HepG2 (cell line): ENCODE measurements around the gene ARHGAP23. TPM values are rescaled to one million over a fixed set of nuclear protein-coding genes. Genes with fewer than 3 reads are reported as not detected.

Experiments used
- ATAC-seq: fragments of 200-7000 bp; cut with Tn5 transposase; 3 replicates; pipeline ENCODE4 v1.9.1; 2020; ENCODE audit warnings: mild to moderate bottlenecking, moderate library complexity
- BruUV-seq: library from RNA; stranded (reverse); fragments of 400-500 nt; replicated peaks from 2 replicates; lab custom pipeline; 2021; lab: Mats Ljungman, UMichigan
- CTCF ChIA-PET: fragments of 300-600 bp; formaldehyde crosslinking; extraction: SDS; loops from one replicate; lab custom pipeline; 2021; ENCODE audit warnings: low total read pairs, inconsistent platforms, low intra/inter-chr PET ratio; lab: Yijun Ruan, JAX
- POLR2A ChIA-PET: fragments of 350-600 bp; sonication (Branson Sonifier 250); formaldehyde crosslinking; loops from one replicate; lab custom pipeline; 2020; ENCODE audit warnings: antibody characterized with exemption, inconsistent platforms; lab: Yijun Ruan, JAX
- DNase-seq: peaks from one replicate; pipeline ENCODE4 v3.0.0-alpha.2; 2015; ENCODE audit warnings: low spot score
- FAIRE-seq: peaks from 3 replicates; lab custom pipeline; 2011; peaks lifted over from hg19 to GRCh38; lab: Jason Lieb, UNC
- H2AFZ ChIP-seq: one replicate; pipeline ENCODE4 v1.6.1; 2011; ENCODE audit warnings: low read length, inconsistent platforms
- H3K27ac ChIP-seq: fragments of 300-600 bp; 3 replicates; pipeline ENCODE4 v1.8.0; 2011; ENCODE audit warnings: mixed run types, mild to moderate bottlenecking, mixed read lengths, low read length, inconsistent platforms; ENCODE audit not compliant: insufficient read depth; ENCODE audit errors: extremely low read length
- H3K27me3 ChIP-seq, 2 experiments: fragments of 200-600 bp in 1 of 2; 2 replicates in 1 of 2; 3 replicates in 1 of 2; pipeline versions ENCODE4 v1.6.0 to v1.8.0; 2011; ENCODE audit warnings: low read length in 2 of 2, mild to moderate bottlenecking in 2 of 2, moderate library complexity in 2 of 2, inconsistent platforms in 1 of 2; ENCODE audit not compliant: insufficient read depth in 2 of 2, control insufficient read depth in 1 of 2
- H3K36me3 ChIP-seq, 2 experiments: fragments of 200-600 bp in 1 of 2; replicated peaks in 1 of 2; 2 replicates in 1 of 2; 3 replicates in 1 of 2; pipeline versions ENCODE4 v1.5.1 to v1.8.0; 2011; ENCODE audit warnings: low read length in 2 of 2, inconsistent platforms in 1 of 2; ENCODE audit not compliant: insufficient read depth in 2 of 2, control insufficient read depth in 1 of 2
- H3K4me1 ChIP-seq: 2 replicates; pipeline ENCODE4 v1.5.1; 2012; ENCODE audit warnings: low read length, inconsistent platforms; ENCODE audit not compliant: insufficient read depth
- H3K4me2 ChIP-seq: 2 replicates; pipeline ENCODE4 v1.6.0; 2011; ENCODE audit warnings: low read depth, low read length, inconsistent platforms
- H3K4me3 ChIP-seq, 3 experiments: fragments of 200-600 bp in 1 of 3; sonication (generic), shearing (Covaris generic) in 1 of 3; replicated peaks in 1 of 3; 2 replicates each; pipeline ENCODE4 v1.5.1; 2011 to 2016; ENCODE audit warnings: low read length in 3 of 3, inconsistent platforms in 2 of 3, low read depth in 2 of 3, mild to moderate bottlenecking in 2 of 3, control low read depth in 1 of 3, mixed read lengths in 1 of 3; ENCODE audit not compliant: insufficient read depth in 1 of 3
- H3K79me2 ChIP-seq: one replicate; pipeline ENCODE4 v1.6.1; 2011; ENCODE audit warnings: low read length, inconsistent platforms; ENCODE audit not compliant: insufficient read depth
- H3K9ac ChIP-seq: 2 replicates; pipeline ENCODE4 v1.6.0; 2011; ENCODE audit warnings: mild to moderate bottlenecking, low read depth, low read length, inconsistent platforms; ENCODE audit not compliant: insufficient read depth
- H3K9me3 ChIP-seq: 2 replicates; pipeline ENCODE4 v1.5.1; 2012; ENCODE audit warnings: mild to moderate bottlenecking, low read length
- H4K20me1 ChIP-seq: 2 replicates; pipeline ENCODE4 v1.6.0; 2011; ENCODE audit warnings: inconsistent platforms, mild to moderate bottlenecking, low read length, moderate library complexity; ENCODE audit not compliant: insufficient read depth
- CREB3 ChIP-seq: sonication (generic); formaldehyde crosslinking; IDR thresholded peaks from 2 replicates; pipeline ENCODE4 v1.5.0; 2020; ENCODE audit warnings: missing genetic modification reagents
- IRF2 ChIP-seq: IDR thresholded peaks from 2 replicates; pipeline ENCODE4 v1.6.1; 2018; ENCODE audit warnings: missing genetic modification reagents, missing compliant biosample characterization
- MEIS2 ChIP-seq: sonication (generic); formaldehyde crosslinking; IDR thresholded peaks from 2 replicates; pipeline ENCODE4 v1.9.0; 2021; ENCODE audit warnings: mild to moderate bottlenecking, missing genetic modification reagents
- PRDM10 ChIP-seq: sonication (generic); formaldehyde crosslinking; IDR thresholded peaks from 2 replicates; pipeline ENCODE4 v1.4.0; 2020; ENCODE audit warnings: low read depth, missing genetic modification reagents
- SETDB1 ChIP-seq: sonication (generic); formaldehyde crosslinking; IDR thresholded peaks from 2 replicates; pipeline ENCODE4 v1.5.1; 2020; ENCODE audit warnings: missing genetic modification reagents, mild to moderate bottlenecking, borderline replicate concordance
- SIX1 ChIP-seq: sonication (generic); formaldehyde crosslinking; IDR thresholded peaks from 2 replicates; pipeline ENCODE4 v1.4.0; 2020; ENCODE audit warnings: missing genetic modification reagents, borderline replicate concordance
- U2AF2 ChIP-seq: fragments of 200-400 bp; formaldehyde crosslinking; IDR thresholded peaks from 2 replicates; pipeline ENCODE4 v1.6.1; 2017; ENCODE audit warnings: low read depth, mild to moderate bottlenecking, low read length
- ZFY ChIP-seq: sonication (generic); formaldehyde crosslinking; IDR thresholded peaks from 2 replicates; pipeline ENCODE4 v1.4.0; 2020; ENCODE audit warnings: missing genetic modification reagents
- ZNF281 ChIP-seq: sonication (generic); formaldehyde crosslinking; IDR thresholded peaks from 2 replicates; pipeline ENCODE4 v1.4.0; 2020; ENCODE audit warnings: missing genetic modification reagents, borderline replicate concordance
- ZNF570 ChIP-seq: sonication (generic); formaldehyde crosslinking; IDR thresholded peaks from 2 replicates; pipeline ENCODE4 v1.4.0; 2020; ENCODE audit warnings: mild to moderate bottlenecking, missing genetic modification reagents, borderline replicate concordance
- WGBS: methylation state at CpG from one replicate; pipeline ENCODE4 v1.1.6; 2017; ENCODE audit warnings: low lambda C conversion rate; 5-methylcytosine and 5-hydroxymethylcytosine counted together
- in situ Hi-C: cut with HindIII; loops from 2 replicates; pipeline ENCODE4 v1.10.0; 2017; ENCODE audit warnings: low pct_unique_long_range_greater_than_20kb; ENCODE audit not compliant: extremely low pct_ligation_motif_present
- intact Hi-C: fragments of 100-400 bp; cut with micrococcal nuclease; formaldehyde crosslinking; loops from one replicate; pipeline ENCODE4 v1.10.0; 2022; ENCODE audit not compliant: unreplicated experiment
- polyA plus RNA-seq, 8 experiments: library from polyadenylated mRNA; depleted of rRNA in 3 of 8; stranded (reverse) in 7 of 8; unstranded in 1 of 8; fragments of >200 nt; fragmentation: Illumina TruSeq in 4 of 8; extraction: Trizol in 4 of 8; gene quantifications; 2 replicates each; pipeline versions ENCODE4 v1.2.1 to v1.2.3, GENCODE V29; 2011 to 2016; ENCODE audit warnings: low read depth in 4 of 8, missing spikeins in 1 of 8, mixed read lengths in 1 of 8; ENCODE audit not compliant: insufficient read depth in 1 of 8
- total RNA-seq, 5 experiments: library from RNA; depleted of rRNA; stranded (reverse); fragments of >200 nt; fragmentation: Illumina TruSeq; extraction: Trizol; gene quantifications; 2 replicates each; pipeline ENCODE4 v1.2.3, GENCODE V29; 2016; ENCODE audit warnings: low read depth in 1 of 5

The ARHGAP23 gene
- total and polyA plus RNA-seq, 2 of the 13 experiments (the other 11 are each of a cell fraction or from before 2014, with no cell fraction given), result 0.03 TPM; not detected in 1

- Histone ChIP-seq H3K27me3 (0 out of 5 replicates have a peak, but pooled peaks cover 2 to 5% of the 10 kb centered on the region in 2 experiments), H3K36me3 (no peaks in the 10 kb centered on the region), H3K9ac (no peak overlapping the region), H3K4me2 (no peak overlapping the region), H3K4me1 (peaks cover 9% of the 10 kb centered on the region), H3K9me3 (no peaks in the 10 kb centered on the region), H4K20me1 (0 out of 2 replicates have a peak, but pooled peaks cover 4% of the 10 kb centered on the region), H2AFZ (no peak overlapping the region), H3K27ac (no peak overlapping the region), H3K79me2 (no peaks in the 10 kb centered on the region), H3K4me3 (no peak overlapping the region)
- FAIRE-seq (no peak), ATAC-seq (no peak), DNase-seq (no peak)
- CTCF ChIA-PET, result no interaction called here
- BruUV-seq, result no TSS peak
- WGBS, result 77% methylated on average over 8 of the region's 8 CpGs
- intact Hi-C loops (no loop called here), in situ Hi-C loops (loop anchor here (5.0 kb wide), 1 partner anchor 37 kb away; no protein-coding TSS in a partner anchor)
- POLR2A ChIA-PET, result no interaction called here
- TF ChIP-seq ZFY (CRISPR knock-in tag), result no peak
- no peak for TF ChIP-seq CREB3 (CRISPR knock-in tag)
- no peak for TF ChIP-seq PRDM10 (CRISPR knock-in tag)
- no peak for TF ChIP-seq IRF2 (CRISPR knock-in tag)
- TF ChIP-seq MEIS2 (CRISPR knock-in tag), result no peak
- TF ChIP-seq U2AF2, result no peak
- no peak for TF ChIP-seq SIX1
- no peak for TF ChIP-seq SETDB1 (CRISPR knock-in tag)
- TF ChIP-seq ZNF281, result no peak
- TF ChIP-seq ZNF570 (CRISPR knock-in tag), result no peak
These were observed 122.4 kb downstream of the ARHGAP23 start for GRCh38 chr17:38550661-38551060.
